A673 (cell line): Measurements from ENCODE around the gene ITGAV. TPM values are rescaled to one million over a fixed set of nuclear protein-coding genes. Genes with fewer than 3 reads are reported as not detected.

Source experiments
- BruUV-seq: library from RNA; stranded (reverse); fragments of 400-500 nt; replicated peaks from 2 replicates; lab custom pipeline; 2021; lab: Mats Ljungman, UMichigan
- CTCF ChIA-PET: fragments of 300-600 bp; sonication (Branson Sonifier 250); formaldehyde crosslinking; loops from one replicate; lab custom pipeline; 2022; ENCODE audit warnings: antibody characterized with exemption; lab: Charles Lee
- POLR2A ChIA-PET: fragments of 300-600 bp; sonication (Branson Sonifier 250); formaldehyde crosslinking; loops from one replicate; lab custom pipeline; 2022; ENCODE audit warnings: antibody characterized with exemption; ENCODE audit not compliant: low non-redundant PET; lab: Charles Lee
- DNase-seq: peaks from one replicate; pipeline ENCODE4 v3.0.0-alpha.2; 2015; ENCODE audit warnings: low spot score
- H3K27ac ChIP-seq: fragments of 200-600 bp; sonication (generic); 2 replicates; pipeline ENCODE4 v1.5.1; 2016; ENCODE audit warnings: mixed run types, low read depth, mild to moderate bottlenecking, mixed read lengths, antibody characterized with exemption, low read length; ENCODE audit not compliant: poor library complexity, severe bottlenecking
- H3K27me3 ChIP-seq: fragments of 200-600 bp; sonication (generic); replicated peaks from 2 replicates; pipeline ENCODE4 v1.6.1; 2017; ENCODE audit warnings: mixed run types, low read depth, mild to moderate bottlenecking, mixed read lengths, antibody characterized with exemption, low read length; ENCODE audit not compliant: insufficient read depth, poor library complexity
- H3K36me3 ChIP-seq: fragments of 200-600 bp; sonication (generic); 2 replicates; pipeline ENCODE4 v1.6.1; 2016; ENCODE audit warnings: mixed run types, mild to moderate bottlenecking, mixed read lengths, antibody characterized with exemption, low read length; ENCODE audit not compliant: insufficient read depth, poor library complexity, severe bottlenecking
- H3K4me1 ChIP-seq: fragments of 200-600 bp; sonication (generic); 2 replicates; pipeline ENCODE4 v1.6.1; 2017; ENCODE audit warnings: mixed run types, mild to moderate bottlenecking, mixed read lengths, antibody characterized with exemption, low read length; ENCODE audit not compliant: insufficient read depth, poor library complexity, severe bottlenecking
- H3K4me3 ChIP-seq: fragments of 200-600 bp; sonication (generic); 2 replicates; pipeline ENCODE4 v1.5.1; 2016; ENCODE audit warnings: low read depth, mixed run types, mild to moderate bottlenecking, mixed read lengths, low read length; ENCODE audit not compliant: poor library complexity, severe bottlenecking
- H3K9me3 ChIP-seq: fragments of 200-600 bp; sonication (generic); 2 replicates; pipeline ENCODE4 v1.6.1; 2016; ENCODE audit warnings: mixed run types, low read depth, mild to moderate bottlenecking, mixed read lengths, antibody characterized with exemption, low read length; ENCODE audit not compliant: poor library complexity, severe bottlenecking
- EZH2 ChIP-seq: fragments of 200-600 bp; sonication (generic); IDR thresholded peaks from 2 replicates; pipeline ENCODE4 v1.6.1; 2017; ENCODE audit warnings: borderline replicate concordance, low read depth, mild to moderate bottlenecking, mixed read lengths, antibody characterized with exemption, low read length; ENCODE audit not compliant: poor library complexity, severe bottlenecking
- intact Hi-C: fragments of 100-400 bp; cut with micrococcal nuclease; formaldehyde crosslinking; loops from one replicate; pipeline ENCODE4 v1.10.0; 2022; ENCODE audit not compliant: unreplicated experiment
- total RNA-seq: library from RNA; stranded (reverse); gene quantifications from 2 replicates; pipeline ENCODE4 v1.2.3, GENCODE V29; 2021
- TF ChIP-seq, protein P1 (sequence below): fragments of 300-800, 200-600 bp; sonication (generic); conservative IDR thresholded peaks from 2 replicates; pipeline ENCODE4 v1.5.1; 2017; ENCODE audit warnings: low read depth, mild to moderate bottlenecking, antibody characterized with exemption, low read length, moderate library complexity, mixed read lengths

The ITGAV gene
- total RNA-seq, 1 experiment from 2014 or later: 28.4 TPM

DNA sequence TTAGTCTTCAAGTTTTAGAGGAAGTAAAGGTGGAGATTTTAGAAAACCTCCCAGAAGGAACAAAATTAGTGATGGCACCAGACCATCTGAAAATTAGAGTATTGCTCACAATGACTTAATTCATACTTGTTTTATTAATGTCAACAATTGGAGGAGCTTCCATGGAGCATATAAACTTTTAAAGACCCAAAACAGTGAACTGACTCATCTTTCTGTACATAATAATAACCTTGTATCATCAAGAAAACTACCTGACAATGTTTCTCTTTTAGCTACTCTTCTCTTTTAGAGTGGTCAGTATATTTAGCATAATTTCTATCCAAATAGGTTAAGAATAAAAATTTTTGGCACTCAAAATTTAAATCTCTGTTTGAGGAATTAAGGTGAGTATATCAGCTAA lies 7.2 kb upstream of the ITGAV start:
- no TSS peak for BruUV-seq
- POLR2A ChIA-PET: no interaction called here
- no peak overlapping the region for H3K27ac ChIP-seq
- H3K4me1 ChIP-seq: no peaks in the 10 kb centered on the region
- TF ChIP-seq EZH2: no peak
- TF ChIP-seq, protein P1, sequence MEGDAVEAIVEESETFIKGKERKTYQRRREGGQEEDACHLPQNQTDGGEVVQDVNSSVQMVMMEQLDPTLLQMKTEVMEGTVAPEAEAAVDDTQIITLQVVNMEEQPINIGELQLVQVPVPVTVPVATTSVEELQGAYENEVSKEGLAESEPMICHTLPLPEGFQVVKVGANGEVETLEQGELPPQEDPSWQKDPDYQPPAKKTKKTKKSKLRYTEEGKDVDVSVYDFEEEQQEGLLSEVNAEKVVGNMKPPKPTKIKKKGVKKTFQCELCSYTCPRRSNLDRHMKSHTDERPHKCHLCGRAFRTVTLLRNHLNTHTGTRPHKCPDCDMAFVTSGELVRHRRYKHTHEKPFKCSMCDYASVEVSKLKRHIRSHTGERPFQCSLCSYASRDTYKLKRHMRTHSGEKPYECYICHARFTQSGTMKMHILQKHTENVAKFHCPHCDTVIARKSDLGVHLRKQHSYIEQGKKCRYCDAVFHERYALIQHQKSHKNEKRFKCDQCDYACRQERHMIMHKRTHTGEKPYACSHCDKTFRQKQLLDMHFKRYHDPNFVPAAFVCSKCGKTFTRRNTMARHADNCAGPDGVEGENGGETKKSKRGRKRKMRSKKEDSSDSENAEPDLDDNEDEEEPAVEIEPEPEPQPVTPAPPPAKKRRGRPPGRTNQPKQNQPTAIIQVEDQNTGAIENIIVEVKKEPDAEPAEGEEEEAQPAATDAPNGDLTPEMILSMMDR: no peak
- no peaks in the 10 kb centered on the region for H3K9me3 ChIP-seq
- no peaks in the 10 kb centered on the region for H3K27me3 ChIP-seq
- CTCF ChIA-PET: no interaction called here
- no peaks in the 10 kb centered on the region for H3K36me3 ChIP-seq
- H3K4me3 ChIP-seq: no peak overlapping the region
- no peak for DNase-seq
- intact Hi-C loops: no loop called here

DNA sequence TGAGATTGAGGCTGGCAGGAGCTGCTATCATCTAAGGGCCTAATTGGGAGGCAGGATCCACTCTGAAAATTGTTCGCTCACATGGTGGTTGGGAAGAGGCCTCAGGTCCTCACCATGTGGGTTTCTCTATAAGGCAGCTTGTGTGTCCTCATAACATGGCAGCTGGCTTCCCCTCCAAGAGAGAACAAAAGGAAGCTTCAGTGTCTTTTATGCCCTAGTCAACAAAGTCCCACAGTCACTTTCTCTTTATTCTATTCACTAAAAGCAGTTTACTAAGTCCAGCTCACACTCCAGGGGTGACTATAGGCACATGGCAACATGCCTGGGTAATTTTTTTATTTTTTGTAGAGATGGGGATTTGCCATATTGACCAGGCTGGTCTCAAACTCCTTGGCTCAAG lies 5.8 kb upstream of the ITGAV start:
- H3K9me3 ChIP-seq: no peaks in the 10 kb centered on the region
- H3K27me3 ChIP-seq: no peaks in the 10 kb centered on the region
- intact Hi-C loops: no loop called here
- H3K4me3 ChIP-seq: no peak overlapping the region
- no peaks in the 10 kb centered on the region for H3K4me1 ChIP-seq
- CTCF ChIA-PET: no interaction called here
- H3K27ac ChIP-seq: no peak overlapping the region
- no TSS peak for BruUV-seq
- no peak for DNase-seq
- H3K36me3 ChIP-seq: no peaks in the 10 kb centered on the region
- POLR2A ChIA-PET: no interaction called here
- TF ChIP-seq EZH2: no peak
- TF ChIP-seq, protein P1: no peak

DNA sequence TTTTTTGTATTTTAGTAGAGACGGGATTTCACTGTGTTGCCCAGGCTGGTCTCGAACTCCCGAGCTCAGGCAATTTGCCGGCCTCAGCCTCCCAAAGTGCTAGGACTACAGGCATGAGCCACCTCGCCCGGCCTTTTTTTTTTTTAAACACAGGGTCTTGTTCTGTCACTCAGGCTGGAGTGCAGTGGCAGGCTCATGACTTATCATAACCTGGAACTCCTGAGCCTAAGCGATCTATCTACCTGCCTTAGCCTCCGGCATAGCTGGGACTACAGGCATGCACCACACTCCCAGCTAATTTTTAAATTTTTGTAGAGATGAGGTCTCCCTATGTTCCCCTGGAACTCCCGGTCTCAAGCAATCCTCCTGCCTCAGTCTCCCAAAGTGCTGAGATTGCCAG lies 1.4 kb upstream of the ITGAV start:
- CTCF ChIA-PET: no interaction called here
- no peak overlapping the region for H3K4me3 ChIP-seq
- no peaks in the 10 kb centered on the region for H3K36me3 ChIP-seq
- no peak for DNase-seq
- no TSS peak for BruUV-seq
- no peaks in the 10 kb centered on the region for H3K27me3 ChIP-seq
- POLR2A ChIA-PET: no interaction called here
- no peak for TF ChIP-seq EZH2
- TF ChIP-seq, protein P1: no peak
- intact Hi-C loops: no loop called here
- H3K4me1 ChIP-seq: no peaks in the 10 kb centered on the region
- no peak overlapping the region for H3K27ac ChIP-seq
- no peaks in the 10 kb centered on the region for H3K9me3 ChIP-seq
